ENCODE measurements around the gene CSNK1A1.

DNA sequence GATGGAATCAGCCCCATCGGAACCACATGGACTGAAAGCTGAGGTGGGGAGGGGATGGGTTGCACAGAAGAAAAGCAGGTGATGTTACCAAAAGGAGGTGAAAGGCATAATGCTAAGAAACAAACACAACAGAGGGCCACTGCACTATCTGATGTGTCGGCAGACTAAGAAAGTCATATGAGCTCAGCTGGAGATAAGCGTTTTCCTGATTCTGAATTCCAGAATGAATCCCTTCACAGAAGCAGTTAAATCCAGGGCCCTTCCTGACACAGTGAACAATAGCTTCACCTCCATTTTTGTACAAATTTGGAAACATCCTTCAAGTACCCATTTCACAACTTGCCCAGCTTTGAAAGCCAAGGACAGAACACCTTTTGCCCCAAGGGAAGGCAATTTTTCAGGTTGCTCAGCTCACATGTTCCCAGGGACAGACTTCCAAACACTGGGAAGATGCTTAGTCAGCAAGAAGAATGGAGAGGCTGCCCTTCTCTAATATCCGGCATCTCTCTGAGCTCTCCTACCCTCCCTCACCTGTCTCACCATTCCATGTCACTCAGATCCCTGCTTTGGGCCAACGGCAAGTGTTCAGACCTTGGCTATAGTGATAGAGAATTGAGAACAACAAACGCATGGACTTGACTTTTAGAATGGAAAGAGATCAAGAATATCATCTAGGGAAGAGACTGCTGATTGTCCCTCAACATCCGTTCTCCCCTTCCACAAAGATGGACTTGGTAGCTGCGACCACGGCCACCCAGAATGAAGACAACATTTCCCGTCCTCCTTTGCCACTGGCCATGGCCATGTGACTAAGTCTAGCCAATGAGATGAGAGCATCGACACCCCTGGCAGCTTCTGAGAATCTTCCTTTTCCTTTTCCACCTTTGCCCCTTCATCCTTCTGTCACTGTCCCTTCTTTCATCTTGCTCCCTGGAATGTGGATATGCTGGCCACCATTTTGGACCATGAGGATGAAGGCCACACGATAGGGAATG lies 103.6 kb downstream of the CSNK1A1 start:
- TF ChIP-seq CTCF (IDR thresholded peaks at IDR 0.05; ENCODE audit: low read depth, low read length, missing input control), result no peak
- no peak for TF ChIP-seq TAF1 (conservative IDR thresholded peaks at IDR 0.05)
- TF ChIP-seq RAD21 (IDR thresholded peaks at IDR 0.05), result no peak

Measured in liver (tissue), 3 donors.